MM.1S (cell line): ENCODE results near the gene GLB1L2.

Source experiments
- DNase-seq: peaks from one replicate; pipeline ENCODE4 v3.0.0-alpha.2; 2015
- H2AFZ ChIP-seq: fragments of 300-600 bp; sonication (generic); 2 replicates; pipeline ENCODE4 v1.6.0; 2016; ENCODE audit warnings: antibody characterized with exemption, low read length
- H3F3A ChIP-seq: fragments of 300-600 bp; sonication (generic); 2 replicates; pipeline ENCODE4 v1.6.1; 2016; ENCODE audit warnings: mild to moderate bottlenecking, antibody characterized with exemption, low read length, moderate library complexity, mixed read lengths; ENCODE audit not compliant: insufficient read depth
- H3K27ac ChIP-seq: fragments of 300-600 bp; sonication (generic); 2 replicates; pipeline ENCODE4 v1.5.1; 2016; ENCODE audit warnings: mild to moderate bottlenecking, low read length
- H3K27me3 ChIP-seq: fragments of 300-600 bp; sonication (generic); replicated peaks from 2 replicates; pipeline ENCODE4 v1.6.0; 2016; ENCODE audit warnings: low read length; ENCODE audit not compliant: insufficient read depth
- H3K36me3 ChIP-seq: fragments of 300-600 bp; sonication (generic); replicated peaks from 2 replicates; pipeline ENCODE4 v1.6.1; 2016; ENCODE audit warnings: mild to moderate bottlenecking, low read length, mixed read lengths; ENCODE audit not compliant: insufficient read depth
- H3K4me1 ChIP-seq: fragments of 300-600 bp; sonication (generic); 2 replicates; pipeline ENCODE4 v1.6.1; 2016; ENCODE audit warnings: low read length, mixed read lengths
- H3K4me2 ChIP-seq: fragments of 300-600 bp; sonication (generic); 2 replicates; pipeline ENCODE4 v1.6.0; 2016; ENCODE audit warnings: low read depth, low read length
- H3K4me3 ChIP-seq: fragments of 300-600 bp; sonication (generic); 2 replicates; pipeline ENCODE4 v1.5.1; 2016; ENCODE audit warnings: low read length, mixed read lengths
- H3K79me2 ChIP-seq: fragments of 300-600 bp; sonication (generic); 2 replicates; pipeline ENCODE4 v1.6.1; 2016; ENCODE audit warnings: mixed run types, low read length, mixed read lengths
- H3K9ac ChIP-seq: fragments of 300-600 bp; sonication (generic); 2 replicates; pipeline ENCODE4 v1.6.1; 2016; ENCODE audit warnings: low read length, mixed read lengths
- H3K9me2 ChIP-seq: fragments of 300-600 bp; sonication (generic); replicated peaks from 2 replicates; pipeline ENCODE4 v1.6.1; 2016; ENCODE audit warnings: mild to moderate bottlenecking, low read length, mixed read lengths; ENCODE audit not compliant: insufficient read depth
- H3K9me3 ChIP-seq: fragments of 300-600 bp; sonication (generic); replicated peaks from 2 replicates; pipeline ENCODE4 v1.6.1; 2016; ENCODE audit warnings: mild to moderate bottlenecking, low read length, mixed read lengths; ENCODE audit not compliant: insufficient read depth
- H4K20me1 ChIP-seq: fragments of 300-600 bp; sonication (generic); 2 replicates; pipeline ENCODE4 v1.6.1; 2016; ENCODE audit warnings: mild to moderate bottlenecking, low read length, moderate library complexity, mixed read lengths; ENCODE audit not compliant: insufficient read depth
- EZH2 ChIP-seq: fragments of 300-600 bp; sonication (generic); optimal IDR thresholded peaks from 2 replicates; pipeline ENCODE3; 2017; ENCODE audit warnings: low read depth, mild to moderate bottlenecking, antibody characterized with exemption, low read length, mixed read lengths
- EZH2phosphoT487 ChIP-seq: fragments of 300-600 bp; sonication (generic); IDR thresholded peaks from 2 replicates; pipeline ENCODE4 v1.6.1; 2018; ENCODE audit warnings: antibody characterized with exemption, low read length
- TF ChIP-seq, protein P1 (sequence below): fragments of 300-600 bp; sonication (generic); IDR thresholded peaks from 2 replicates; pipeline ENCODE4 v1.5.1; 2016; ENCODE audit warnings: antibody characterized with exemption, low read length, mixed read lengths

Gene GLB1L2

DNA sequence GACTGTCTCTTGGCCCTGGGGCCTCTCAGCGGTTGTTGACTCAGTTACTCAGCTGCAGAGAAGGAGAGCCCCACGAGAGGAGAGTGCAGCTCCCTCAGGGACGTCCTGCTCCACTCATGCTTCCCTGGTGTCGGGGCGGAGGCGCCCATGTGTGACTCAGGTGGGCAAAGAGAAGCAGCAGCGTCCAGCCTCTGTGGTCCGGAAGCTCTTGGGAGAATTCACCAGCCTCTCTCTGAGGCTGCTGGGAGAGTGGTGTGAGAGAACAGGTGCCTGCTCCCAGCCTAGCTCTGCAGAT lies 25.7 kb downstream of the GLB1L2 start:
- H3K9me3 ChIP-seq: no peaks in the 10 kb centered on the region
- no peaks in the 10 kb centered on the region for H3K79me2 ChIP-seq
- no peak for DNase-seq
- no peak overlapping the region for H3K4me2 ChIP-seq
- H3K9ac ChIP-seq: no peak overlapping the region
- no peaks in the 10 kb centered on the region for H3F3A ChIP-seq
- H3K27ac ChIP-seq: no peak overlapping the region
- no peaks in the 10 kb centered on the region for H3K9me2 ChIP-seq
- H4K20me1 ChIP-seq: no peaks in the 10 kb centered on the region
- no peaks in the 10 kb centered on the region for H3K4me1 ChIP-seq
- H3K27me3 ChIP-seq: no peaks in the 10 kb centered on the region
- no peaks in the 10 kb centered on the region for H3K36me3 ChIP-seq
- no peak for TF ChIP-seq EZH2phosphoT487
- no peak for TF ChIP-seq EZH2
- TF ChIP-seq, protein P1, sequence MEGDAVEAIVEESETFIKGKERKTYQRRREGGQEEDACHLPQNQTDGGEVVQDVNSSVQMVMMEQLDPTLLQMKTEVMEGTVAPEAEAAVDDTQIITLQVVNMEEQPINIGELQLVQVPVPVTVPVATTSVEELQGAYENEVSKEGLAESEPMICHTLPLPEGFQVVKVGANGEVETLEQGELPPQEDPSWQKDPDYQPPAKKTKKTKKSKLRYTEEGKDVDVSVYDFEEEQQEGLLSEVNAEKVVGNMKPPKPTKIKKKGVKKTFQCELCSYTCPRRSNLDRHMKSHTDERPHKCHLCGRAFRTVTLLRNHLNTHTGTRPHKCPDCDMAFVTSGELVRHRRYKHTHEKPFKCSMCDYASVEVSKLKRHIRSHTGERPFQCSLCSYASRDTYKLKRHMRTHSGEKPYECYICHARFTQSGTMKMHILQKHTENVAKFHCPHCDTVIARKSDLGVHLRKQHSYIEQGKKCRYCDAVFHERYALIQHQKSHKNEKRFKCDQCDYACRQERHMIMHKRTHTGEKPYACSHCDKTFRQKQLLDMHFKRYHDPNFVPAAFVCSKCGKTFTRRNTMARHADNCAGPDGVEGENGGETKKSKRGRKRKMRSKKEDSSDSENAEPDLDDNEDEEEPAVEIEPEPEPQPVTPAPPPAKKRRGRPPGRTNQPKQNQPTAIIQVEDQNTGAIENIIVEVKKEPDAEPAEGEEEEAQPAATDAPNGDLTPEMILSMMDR: no peak
- no peak overlapping the region for H3K4me3 ChIP-seq
- no peak overlapping the region for H2AFZ ChIP-seq

- Histone ChIP-seq H3K4me1 (no peaks in the 10 kb centered on the region), H3K9me3 (no peaks in the 10 kb centered on the region), H3K27me3 (no peaks in the 10 kb centered on the region; the same call in 1 of the 2 replicates), H3K4me2 (no peak overlapping the region), H3K9me2 (no peaks in the 10 kb centered on the region), H3K27ac (no peak overlapping the region), H3K4me3 (no peak overlapping the region), H3F3A (no peaks in the 10 kb centered on the region), H3K9ac (no peak overlapping the region), H4K20me1 (no peaks in the 10 kb centered on the region), H3K36me3 (no peaks in the 10 kb centered on the region), H3K79me2 (no peaks in the 10 kb centered on the region), H2AFZ (no peak overlapping the region)
- DNase-seq: no peak
- TF ChIP-seq, protein P1: no peak
- TF ChIP-seq EZH2 (no peak), EZH2phosphoT487 (no peak)
These were observed 26.5 kb downstream of the GLB1L2 start for GRCh38 chr11:134358165-134358855.

GRCh38 chr11:134358856-134359490 lies 27.2 kb downstream of the GLB1L2 start:
- no peaks in the 10 kb centered on the region for H3K9me2 ChIP-seq
- no peaks in the 10 kb centered on the region for H3K36me3 ChIP-seq
- H3K9me3 ChIP-seq: no peaks in the 10 kb centered on the region
- H3K27ac ChIP-seq: no peak overlapping the region
- H2AFZ ChIP-seq: no peak overlapping the region
- TF ChIP-seq EZH2 (no peak), EZH2phosphoT487 (no peak)
- TF ChIP-seq, protein P1: no peak
- no peak overlapping the region for H3K4me2 ChIP-seq
- no peaks in the 10 kb centered on the region for H4K20me1 ChIP-seq
- H3K9ac ChIP-seq: no peak overlapping the region
- no peaks in the 10 kb centered on the region; the same call in 1 of the 2 replicates for H3K27me3 ChIP-seq
- no peak overlapping the region for H3K4me3 ChIP-seq
- H3K79me2 ChIP-seq: no peaks in the 10 kb centered on the region
- H3F3A ChIP-seq: no peaks in the 10 kb centered on the region
- no peak for DNase-seq
- H3K4me1 ChIP-seq: no peaks in the 10 kb centered on the region
